Stimulated activated CD8-positive, alpha-beta memory T cell treated with anti-CD3 and anti-CD28 coated beads, Interleukin-15, amount 100 ng/mL, for 24 hours (primary cell): ENCODE results near the gene KCNAB1.

ENCODE experiments used
- DNase-seq: peaks from one replicate; pipeline ENCODE4 v3.0.0-alpha.2; 2020; ENCODE audit warnings: low read depth

KCNAB1 gene

DNA sequence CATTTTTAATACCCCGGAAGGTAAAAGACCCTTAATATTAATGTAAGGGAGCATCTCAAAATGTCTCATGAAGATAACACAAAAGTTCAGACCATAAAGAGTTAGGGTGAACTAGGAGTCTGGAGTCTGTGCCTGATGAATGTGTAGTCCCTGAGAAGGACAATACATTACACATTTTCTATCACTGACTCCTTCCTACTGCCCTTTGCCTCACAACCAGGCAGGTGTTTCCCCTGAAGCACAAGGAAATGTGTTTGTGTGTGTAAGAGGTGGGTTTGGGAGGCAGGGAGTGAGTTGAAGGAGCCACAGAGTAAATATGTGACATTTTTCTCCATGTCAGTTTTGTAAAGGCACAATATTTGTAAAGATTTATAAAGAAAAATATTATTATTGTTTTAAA, 375.4 kb downstream of the KCNAB1 start:
- DNase-seq = no peak

- DNase-seq = no peak
Measured at GRCh38 chr3:156497326-156497725, 376.9 kb downstream of the KCNAB1 start.

- DNase-seq = no peak
Measured at GRCh38 chr3:156498307-156498706, 377.9 kb downstream of the KCNAB1 start.

GRCh38 chr3:156507285-156507684, 386.9 kb downstream of the KCNAB1 start:
- no peak for DNase-seq

DNA sequence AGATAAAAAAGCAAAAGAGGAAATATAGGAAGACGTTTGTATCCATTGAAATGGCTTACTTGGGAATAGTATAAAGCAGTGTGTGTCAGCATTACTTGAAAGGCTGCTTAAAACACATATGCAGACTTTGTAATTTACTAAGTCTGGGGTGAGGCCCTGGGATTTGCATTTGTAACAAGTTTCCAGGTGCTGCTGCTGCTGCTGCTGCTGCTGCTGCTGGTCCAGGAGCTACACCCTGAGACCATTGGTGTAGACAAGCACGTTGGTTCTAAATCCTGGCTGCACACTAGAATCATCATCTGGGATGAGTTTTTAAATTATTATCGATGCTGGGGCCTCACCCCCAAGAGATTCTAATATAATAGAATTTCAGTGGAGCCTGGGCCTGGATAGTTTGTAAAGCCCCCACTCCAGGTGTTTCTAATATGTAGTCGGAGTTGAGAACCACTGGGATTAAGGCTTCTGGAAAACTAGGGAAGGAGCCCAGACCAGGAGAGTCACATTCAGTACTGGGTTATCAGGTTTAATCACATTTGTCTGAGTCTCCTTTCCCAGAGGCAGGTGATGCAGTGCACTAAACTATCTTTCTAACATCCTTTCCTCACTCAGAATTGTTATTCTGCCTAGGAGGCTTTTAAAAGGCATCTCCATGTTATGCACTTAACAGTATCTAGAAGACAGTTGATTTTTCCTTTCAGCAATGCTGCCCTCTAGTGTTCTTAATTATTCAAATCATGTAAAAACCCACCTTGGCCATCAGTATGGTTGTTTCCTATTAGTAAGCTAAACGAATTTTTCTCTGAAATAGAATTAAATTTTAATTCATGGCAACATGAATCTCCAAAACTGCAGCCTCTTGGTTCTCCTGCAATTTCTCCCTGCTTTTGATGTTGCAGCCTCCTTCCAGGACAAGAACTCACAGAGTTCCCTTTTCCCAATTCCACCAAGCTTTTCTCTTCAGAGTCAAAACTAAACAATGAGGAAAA, 389.1 kb downstream of the KCNAB1 start:
- no peak for DNase-seq

DNA sequence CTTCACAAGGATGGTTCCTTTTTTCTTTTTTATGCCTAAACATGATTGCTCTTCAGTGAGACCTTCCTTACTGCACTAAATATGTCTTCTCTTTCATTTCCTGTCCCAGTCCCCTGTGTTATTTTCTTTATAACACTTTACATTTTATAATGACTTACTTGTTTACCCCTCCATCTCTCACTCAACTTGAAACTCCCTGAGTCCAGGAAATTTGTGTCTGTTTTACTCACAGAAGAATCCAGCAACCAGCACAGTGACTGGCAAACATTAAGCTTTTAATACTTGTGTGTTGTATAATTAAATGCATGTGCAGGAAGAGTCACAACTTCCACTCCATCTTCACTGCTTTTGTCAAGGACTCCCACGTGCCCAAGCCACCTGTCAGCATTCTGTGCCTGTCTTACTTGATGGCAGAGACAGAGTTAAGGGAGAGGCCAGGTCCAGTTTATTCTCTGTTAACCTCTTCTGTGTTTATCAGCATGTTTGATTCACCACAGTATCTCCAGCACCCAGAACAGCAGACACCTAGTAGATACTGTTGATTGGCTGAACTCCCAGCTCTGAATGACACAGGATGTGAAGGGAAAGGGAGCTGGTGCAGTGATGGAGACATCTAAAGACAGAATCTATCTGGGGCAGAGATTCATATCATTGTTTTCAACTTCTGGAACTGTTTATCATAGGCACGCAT, 391.8 kb downstream of the KCNAB1 start:
- DNase-seq = no peak

DNA sequence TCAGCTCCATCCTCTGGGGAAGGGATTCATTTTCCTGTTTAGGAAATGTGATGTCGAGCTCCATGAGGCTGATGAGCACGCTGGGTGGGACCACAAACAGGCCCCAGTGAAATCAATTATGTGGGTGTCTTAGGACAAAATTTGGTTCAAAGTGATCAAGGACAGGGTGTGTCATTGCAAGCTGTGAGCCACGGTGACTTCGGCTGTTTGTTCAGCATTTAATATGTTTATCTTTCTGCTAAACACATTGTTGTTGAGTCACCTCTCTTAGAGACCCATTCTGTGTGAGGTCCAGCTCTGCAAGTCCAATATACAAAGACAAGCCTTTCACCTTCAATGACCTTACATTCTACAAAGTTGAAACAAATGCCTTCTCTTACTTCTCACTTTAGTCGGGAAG, 393.2 kb downstream of the KCNAB1 start:
- no peak for DNase-seq

DNA sequence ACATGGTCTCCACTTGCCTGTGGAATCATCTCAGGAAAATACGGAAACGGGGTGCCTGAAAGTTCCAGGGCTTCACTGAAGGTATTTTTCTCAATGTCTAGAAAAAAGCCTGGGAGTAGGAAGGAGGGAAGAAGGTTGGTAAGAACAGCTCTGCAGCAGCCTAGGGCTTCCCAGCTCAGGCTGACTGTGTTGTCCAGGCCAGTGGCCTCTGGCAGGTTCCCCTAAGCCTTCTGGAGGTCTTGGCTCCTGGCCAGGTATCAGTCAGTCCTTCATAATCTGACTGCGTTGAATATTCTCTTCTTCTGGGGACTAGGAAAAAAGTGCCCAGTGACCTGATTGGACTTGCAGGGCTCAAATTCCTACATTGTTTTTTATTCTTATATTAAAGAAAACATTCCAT, 395.9 kb downstream of the KCNAB1 start:
- DNase-seq = no peak

DNA sequence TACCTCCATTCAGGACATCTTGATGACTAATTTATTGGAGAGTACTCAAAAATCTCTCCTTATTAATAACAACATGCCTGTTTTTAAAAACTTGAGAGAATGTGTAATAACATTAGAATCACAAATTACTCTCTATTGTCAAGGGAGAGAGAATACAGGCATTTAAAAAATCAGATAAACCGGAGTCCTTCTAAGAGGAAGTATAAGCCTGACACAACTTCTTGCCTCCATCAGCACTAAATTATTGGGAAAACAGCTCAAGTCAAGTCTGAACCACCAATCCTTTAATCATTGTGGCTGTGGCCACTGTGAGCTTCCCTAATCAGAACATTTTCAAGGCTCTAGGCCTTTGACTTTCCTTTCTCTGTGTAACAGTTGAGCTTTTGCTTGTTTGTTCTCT, 396.6 kb downstream of the KCNAB1 start:
- no peak for DNase-seq

DNA sequence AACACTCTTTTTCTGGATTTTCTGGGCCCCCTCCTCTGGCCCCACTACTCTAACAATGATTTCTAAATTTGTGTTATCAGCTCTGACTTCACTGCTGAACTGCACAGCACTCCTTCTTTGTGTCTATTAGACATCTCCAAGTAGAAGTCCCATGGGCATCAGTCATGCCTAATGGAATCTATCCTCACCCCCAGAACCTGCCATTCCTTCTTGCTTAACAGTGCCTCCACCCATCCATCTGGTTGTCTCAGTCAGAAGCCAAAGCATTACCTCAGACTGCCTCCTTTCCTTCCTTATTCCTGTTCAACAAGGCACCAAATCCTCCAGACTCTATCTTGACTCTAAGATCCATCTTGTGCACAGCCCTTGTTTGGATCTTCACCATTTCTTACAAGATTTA, 398.3 kb downstream of the KCNAB1 start:
- DNase-seq = no peak

GRCh38 chr3:156519758-156520162, 399.4 kb downstream of the KCNAB1 start:
- no peak for DNase-seq

- no peak for DNase-seq
Measured at GRCh38 chr3:156522673-156523072, 402.3 kb downstream of the KCNAB1 start.

DNA sequence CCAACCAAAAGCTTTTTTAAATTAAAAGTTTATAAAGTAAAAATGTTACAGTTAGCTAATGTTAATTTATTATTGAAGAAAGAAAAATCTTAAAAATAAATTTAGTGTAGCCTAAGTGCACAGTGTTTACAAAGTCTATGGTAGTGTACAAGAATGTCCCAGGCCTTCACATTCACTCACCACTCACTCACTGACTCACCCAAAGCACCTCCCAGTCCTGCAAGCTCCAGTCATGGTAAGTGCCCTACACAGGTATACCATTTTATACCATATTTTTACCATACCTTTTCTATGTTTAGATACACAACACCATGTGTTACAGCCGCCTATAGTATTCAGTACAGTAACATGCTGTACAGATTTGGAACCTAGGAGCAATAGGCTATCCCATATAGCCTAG, 405.4 kb downstream of the KCNAB1 start:
- DNase-seq = no peak

GRCh38 chr3:156527060-156527459, 406.7 kb downstream of the KCNAB1 start:
- no peak for DNase-seq

DNA sequence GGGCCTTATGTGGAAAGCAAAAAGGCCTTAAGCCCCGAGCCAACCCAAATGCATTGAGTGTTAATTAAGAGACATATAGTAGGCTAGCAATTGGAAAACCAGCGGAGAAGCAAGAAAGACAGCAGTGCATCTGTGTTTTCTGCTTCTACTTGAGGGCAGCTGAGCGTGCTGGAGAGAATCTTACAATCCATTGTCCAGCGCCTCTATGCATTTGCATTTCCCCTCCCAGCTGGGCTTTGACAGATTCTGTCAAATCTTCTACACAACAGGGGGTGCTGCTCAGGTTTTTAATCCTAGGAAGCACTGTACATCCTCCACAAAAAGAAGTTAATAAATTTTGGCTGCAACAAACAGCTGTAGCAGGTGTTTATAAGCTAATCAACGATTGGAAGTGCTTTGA, 410.6 kb downstream of the KCNAB1 start:
- no peak for DNase-seq

- DNase-seq = no peak
Measured at GRCh38 chr3:156532730-156533129, 412.4 kb downstream of the KCNAB1 start.

DNA sequence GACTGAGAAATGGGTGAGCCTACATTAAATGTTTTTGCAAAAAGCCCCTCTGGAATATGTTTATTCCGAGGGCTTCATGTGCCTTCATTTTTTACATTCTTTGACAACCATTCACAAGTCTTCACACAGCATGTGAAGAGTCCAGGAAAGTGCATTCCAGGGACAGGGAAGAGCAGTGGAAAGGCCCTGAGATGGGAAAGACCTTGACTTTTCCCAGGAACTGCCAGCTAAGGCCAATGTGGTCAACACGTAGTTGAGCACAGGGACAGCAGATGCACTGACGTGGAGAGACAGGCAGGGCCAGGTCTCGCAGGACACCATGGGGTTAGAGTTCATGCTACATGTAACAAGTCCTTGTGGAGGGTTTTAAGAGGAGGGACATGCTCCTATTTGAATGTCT, 412.8 kb downstream of the KCNAB1 start:
- DNase-seq = no peak

DNA sequence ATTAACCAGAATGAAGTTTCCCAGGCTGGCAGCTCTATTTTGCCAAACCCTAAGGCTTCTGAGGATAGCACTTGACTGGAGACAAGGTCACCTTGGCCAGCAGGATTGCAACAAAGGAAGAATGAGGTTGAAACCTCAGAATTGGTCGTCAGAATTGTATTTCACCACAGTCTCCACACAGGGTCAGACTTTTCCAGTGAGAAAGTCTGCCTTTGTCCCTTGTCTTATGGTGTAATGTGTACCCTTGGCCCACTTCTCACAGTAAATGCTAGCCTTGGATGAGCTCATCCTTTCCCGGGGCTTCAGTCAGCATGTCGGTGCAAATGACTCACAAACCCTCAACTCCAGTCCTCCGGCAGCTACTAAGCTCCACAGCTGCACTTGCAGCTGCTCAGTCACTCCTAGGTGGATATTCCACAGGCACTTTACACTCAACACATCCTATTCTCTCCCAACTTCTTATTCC, 414.8 kb downstream of the KCNAB1 start:
- no peak for DNase-seq

GRCh38 chr3:156535798-156536197, 415.4 kb downstream of the KCNAB1 start:
- DNase-seq = no peak

DNA sequence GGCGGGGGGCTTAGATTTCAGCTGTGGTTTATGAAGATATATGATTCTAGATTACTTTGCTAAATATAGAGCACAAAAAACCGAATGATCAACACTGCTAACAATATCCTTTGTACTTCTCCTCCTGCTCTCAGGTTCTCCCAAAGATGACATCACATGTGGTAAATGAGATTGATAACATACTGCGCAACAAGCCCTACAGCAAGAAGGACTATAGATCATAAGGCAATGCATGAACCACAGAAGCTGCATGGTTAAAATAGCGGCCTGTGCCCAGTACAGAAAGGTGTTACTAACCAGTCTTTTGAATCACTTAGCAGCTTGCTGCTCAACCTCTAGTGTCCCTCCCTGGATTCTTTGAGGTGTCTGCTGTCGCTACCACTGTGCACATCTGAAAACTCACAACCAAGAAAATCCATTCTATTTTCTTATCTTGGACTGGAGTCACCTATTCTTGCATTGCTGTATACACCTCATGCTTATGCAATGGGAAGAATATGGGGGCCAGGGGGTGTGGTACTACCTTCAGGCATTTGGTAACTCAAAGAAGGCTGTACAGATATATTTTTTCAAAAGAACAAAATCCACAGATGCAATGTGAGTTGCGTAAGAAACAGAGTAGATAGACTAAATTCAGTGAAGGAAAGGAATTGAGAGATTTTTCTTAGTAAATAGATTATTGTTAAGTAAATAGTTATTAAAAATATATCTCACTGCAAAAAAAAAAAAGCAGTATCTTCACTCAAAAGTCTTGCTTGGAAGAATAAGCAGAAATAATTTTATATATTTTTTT, 416.3 kb downstream of the KCNAB1 start:
- no peak for DNase-seq

DNA sequence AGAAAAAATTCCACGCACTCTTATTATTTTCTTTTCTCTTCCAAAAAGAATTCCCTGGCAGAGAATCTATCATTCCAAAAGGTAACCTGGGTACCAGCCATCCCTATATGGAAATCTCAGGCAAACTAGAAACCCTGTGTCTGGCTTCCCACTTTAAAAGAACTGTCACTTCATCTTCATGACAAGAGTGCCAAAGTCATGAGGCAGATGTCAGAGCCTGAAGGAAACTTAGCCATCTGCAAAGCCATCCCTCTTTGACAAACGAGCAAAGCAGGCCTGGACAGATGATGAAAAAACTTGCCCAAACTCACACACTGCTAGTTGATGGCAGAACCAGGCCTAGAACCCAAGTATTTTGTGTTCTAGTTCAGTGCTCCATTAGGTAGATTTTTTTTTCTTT, 418.7 kb downstream of the KCNAB1 start:
- DNase-seq = no peak

DNA sequence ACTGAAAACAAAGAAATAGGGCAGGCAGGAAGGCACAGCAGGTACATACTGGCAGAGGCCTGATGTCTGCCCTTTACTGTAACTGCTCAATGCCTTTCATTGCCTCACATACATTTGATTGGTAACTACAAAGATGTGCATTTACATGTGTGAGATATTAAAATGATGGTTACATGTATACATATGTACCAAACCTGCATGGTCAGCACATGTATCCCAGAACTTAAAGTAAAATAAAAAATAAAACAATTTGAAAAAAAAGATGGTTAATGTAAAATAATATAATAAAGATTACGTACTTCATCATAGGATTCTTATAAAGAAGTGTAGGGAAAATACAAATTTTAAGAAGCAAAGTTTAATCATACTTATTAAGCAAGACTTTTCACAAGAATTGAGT, 419.4 kb downstream of the KCNAB1 start:
- no peak for DNase-seq
